ENCODE data around the gene ABCB11. TPM values are rescaled to one million over a fixed set of nuclear protein-coding genes. Genes with fewer than 3 reads are reported as not detected.
"Not testable (repeated sequence)": the region's sequence is repeated elsewhere in the genome, so short reads cannot be mapped to it uniquely, and the experiment has no call there.

Gene ABCB11
- 0.66 TPM in 1 of 2 replicates, not detected in the other for total RNA-seq (2014; rRNA removed; shearing (Covaris generic))

DNA sequence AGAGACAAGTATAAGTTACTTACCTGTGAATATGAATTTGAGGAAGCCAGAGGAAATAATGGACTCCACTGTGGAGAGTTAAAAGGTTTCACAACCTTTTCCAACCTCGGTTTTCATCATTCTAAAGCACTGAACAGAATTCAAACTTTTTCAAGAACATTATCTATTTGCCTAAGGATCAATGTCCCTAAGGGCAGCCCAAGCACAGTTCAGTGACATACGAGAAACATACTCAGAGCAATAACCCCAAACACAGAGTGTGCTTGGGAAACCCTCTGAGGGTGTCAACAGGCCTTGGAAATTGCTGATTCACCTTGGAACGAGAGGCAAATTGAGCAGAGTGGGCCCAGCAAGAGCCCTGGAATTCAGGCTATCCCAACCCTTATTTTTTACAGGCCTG, at the start of gene ABCB11:
Gene ABCB11, minus strand, starts transcription at position 123 of the 400 bp plus-strand sequence. CDS start 13,199 bp downstream, outside the sequence.
- Histone ChIP-seq H3K4me3 (ENCODE audit: insufficient read depth, low read depth, low read length) (no peak within 1 kb of the TSS), H3K36me3 (replicated peaks; ENCODE audit: control insufficient read depth, insufficient read depth, low read length) (no peaks in the 10 kb centered on the region), H3K27me3 (ENCODE audit: control insufficient read depth, insufficient read depth, low read length) (no peaks in the 10 kb centered on the region)
- no peak for DNase-seq

DNA sequence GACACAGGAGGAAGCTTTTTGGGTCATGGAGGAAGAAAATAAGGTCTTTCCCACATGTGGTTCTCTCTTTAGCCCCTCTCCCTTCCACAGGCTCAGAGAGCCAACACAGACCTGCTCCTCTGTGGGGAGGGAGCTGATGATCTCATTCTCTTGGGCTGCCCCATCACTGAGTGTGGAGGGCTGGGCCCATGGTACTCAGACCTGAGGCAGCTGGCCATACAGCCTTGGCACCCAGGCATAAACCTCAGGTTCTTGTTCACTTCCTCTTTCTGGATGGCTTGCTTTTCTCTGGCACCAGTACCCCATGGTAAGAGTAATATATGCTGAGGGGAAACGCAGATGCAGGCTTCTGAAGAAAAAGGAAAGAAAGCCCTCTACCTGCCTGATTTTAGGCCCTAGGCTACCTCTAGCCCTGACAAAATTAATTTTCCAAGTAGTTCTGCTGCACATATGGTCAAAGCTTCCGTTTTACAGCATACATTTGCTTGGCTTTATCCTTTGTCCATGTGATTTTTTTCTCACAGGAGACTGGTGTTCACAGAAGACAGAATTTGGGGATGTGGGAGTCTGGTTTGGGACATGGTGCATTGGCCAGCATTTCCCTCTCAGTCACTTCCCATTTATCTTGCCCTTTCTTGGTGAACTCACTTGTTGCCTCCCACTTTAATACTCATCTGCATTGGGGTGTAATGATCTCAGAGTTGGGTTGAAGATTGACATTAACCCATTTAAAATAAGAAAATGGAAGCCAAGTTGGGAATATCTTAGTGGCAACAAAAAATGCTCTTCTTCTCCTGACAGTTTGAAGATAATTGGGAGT, 49.3 kb upstream of the ABCB11 start:
- Histone ChIP-seq H3K4me3 (ENCODE audit: insufficient read depth, low read depth, low read length) (no peak overlapping the region), H3K36me3 (replicated peaks; ENCODE audit: control insufficient read depth, insufficient read depth, low read length) (no peaks in the 10 kb centered on the region), H3K27me3 (ENCODE audit: control insufficient read depth, insufficient read depth, low read length) (no peaks in the 10 kb centered on the region)
- DNase-seq: no peak

DNA sequence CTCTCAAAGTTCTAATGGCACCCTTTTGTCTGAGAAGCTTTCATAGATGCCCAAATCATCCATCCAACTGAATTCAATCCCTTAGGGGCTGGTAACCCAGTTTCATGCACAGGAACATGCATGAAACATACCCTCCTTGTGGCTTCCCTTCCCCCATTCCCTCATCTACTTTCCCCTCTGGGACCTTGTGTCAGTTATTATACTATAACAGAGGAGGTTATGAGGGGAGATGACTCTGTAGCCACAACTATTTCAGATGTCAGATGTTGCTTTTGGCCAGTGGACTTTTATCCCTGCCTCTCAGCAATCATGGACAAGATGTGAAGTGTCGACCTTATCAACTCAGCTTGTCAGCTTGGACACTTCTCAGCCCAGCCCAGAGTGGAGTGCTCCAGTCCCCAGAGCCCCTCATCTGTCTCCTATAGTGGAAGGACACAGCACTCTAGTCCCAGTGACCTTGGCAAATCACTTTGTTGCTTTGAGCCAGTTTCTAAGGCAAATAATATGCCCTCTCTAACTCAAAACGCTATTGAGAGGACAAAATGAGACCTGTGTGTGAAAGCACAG, 46.6 kb upstream of the ABCB11 start:
- no peaks in the 10 kb centered on the region for H3K27me3 ChIP-seq (ENCODE audit: control insufficient read depth, insufficient read depth, low read length)
- no peak for DNase-seq
- H3K4me3 ChIP-seq (ENCODE audit: insufficient read depth, low read depth, low read length): no peak overlapping the region
- no peaks in the 10 kb centered on the region for H3K36me3 ChIP-seq (replicated peaks; ENCODE audit: control insufficient read depth, insufficient read depth, low read length)

DNA sequence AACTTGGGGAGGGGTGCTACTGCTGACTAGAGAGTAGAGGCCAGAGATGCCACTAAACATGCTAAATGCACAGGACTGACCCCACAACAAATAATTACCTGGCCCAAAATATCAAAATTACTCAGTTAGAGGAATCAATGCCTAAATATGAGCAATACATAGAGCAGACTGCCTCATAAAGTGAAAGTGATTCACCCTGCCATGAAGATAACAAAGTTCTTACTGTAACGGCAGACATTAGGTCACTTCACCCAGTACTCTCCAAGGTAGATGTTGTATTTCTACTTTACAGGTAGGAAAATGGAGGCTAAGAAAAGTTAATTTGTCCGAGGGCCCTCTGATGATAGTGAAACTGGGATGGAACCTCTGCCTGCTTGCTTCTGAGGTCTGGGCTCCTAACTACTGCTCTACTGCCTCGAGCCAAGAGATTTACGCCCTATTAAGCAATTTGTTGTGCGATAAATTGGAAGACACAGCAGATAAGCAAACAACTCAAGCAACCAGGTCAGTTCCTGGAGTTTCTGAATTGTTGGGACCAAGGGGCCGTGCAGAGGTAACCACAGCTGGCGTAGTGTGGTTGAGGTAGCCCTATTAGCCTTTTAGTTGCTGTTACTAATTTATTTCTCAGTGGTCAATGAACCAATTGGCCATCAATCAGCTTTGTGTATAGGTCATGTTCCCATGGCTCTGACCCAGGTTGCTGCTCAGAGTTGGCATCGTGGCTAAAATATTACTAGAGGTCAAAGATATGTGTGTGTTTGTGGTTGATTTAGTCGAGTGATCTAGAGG, 43.0 kb upstream of the ABCB11 start:
- DNase-seq: no peak
- H3K27me3 ChIP-seq (ENCODE audit: control insufficient read depth, insufficient read depth, low read length): no peaks in the 10 kb centered on the region
- H3K36me3 ChIP-seq (replicated peaks; ENCODE audit: control insufficient read depth, insufficient read depth, low read length): no peaks in the 10 kb centered on the region
- no peak overlapping the region for H3K4me3 ChIP-seq (ENCODE audit: insufficient read depth, low read depth, low read length)

DNA sequence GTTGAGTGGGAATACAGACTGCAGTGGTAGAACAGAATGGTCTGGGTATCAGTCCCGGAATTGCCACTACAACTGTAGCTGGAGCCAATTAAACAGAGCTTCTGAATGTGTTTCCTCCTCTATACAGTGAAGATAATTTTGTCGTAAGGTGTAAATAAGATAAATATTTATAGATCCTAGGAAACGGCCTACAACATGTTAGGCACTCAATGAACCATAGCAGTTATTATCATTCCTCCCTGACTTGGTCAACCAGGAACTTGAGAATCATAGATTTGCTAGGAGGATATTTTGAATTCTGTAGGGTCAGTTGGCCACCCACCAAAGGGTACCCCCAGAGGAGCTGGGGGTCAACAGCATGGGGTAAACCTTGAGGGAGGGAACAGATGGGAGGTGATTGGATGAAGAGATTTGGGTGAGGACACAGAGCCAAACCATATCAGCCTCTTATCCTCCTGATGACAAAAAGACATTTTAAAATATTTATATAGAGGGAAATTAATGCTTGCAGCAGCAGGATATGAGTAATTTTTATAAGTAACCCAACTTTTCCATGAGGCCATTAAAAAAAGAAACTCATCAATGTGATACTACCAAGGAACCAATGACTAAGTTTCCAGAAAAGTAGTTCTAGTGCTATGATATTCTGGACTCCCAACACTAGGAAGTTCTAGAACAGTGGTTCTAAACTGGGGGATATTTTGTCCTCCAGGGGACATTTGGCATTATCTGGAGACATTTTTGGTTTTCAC, 42.3 kb upstream of the ABCB11 start:
- DNase-seq: no peak
- no peaks in the 10 kb centered on the region for H3K27me3 ChIP-seq (ENCODE audit: control insufficient read depth, insufficient read depth, low read length)
- no peak overlapping the region for H3K4me3 ChIP-seq (ENCODE audit: insufficient read depth, low read depth, low read length)
- no peaks in the 10 kb centered on the region for H3K36me3 ChIP-seq (replicated peaks; ENCODE audit: control insufficient read depth, insufficient read depth, low read length)

DNA sequence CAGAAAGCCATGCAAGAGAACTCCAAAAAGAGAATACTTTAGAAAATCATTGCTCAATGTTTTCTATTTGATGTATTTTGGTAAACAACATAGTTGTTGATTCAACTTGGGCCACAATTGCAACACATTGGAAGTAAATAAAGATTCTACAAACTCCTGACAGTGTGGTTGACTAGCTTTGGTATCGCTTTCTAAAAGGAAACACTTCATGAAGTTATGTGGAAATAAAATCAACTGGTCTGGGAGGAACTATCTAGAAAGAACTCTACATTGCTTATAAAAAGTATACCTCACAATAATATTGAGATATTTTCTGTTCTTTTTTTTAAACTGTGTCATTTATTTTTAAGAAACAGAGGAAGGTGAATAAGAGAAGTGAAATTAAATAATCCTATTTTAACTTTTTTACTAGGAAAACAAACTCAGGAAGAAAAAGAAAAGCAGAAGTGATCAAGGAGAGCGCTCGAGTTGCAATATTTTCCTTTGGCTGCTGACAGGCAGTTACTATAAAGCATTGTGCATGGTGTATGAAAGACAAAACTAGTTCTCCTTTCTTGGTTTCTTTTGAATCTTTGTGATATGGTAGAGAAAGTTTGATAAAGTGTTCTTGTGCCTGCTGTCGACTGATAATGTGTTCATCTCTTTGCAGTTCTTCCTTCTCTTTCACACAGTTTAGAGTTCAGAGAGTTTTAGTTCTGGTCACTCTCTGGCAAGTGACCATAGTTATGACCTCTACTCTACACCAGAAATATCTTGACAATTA, 41.2 kb upstream of the ABCB11 start:
- no peak for DNase-seq
- H3K4me3 ChIP-seq (ENCODE audit: insufficient read depth, low read depth, low read length): no peak overlapping the region
- H3K36me3 ChIP-seq (replicated peaks; ENCODE audit: control insufficient read depth, insufficient read depth, low read length): no peaks in the 10 kb centered on the region
- H3K27me3 ChIP-seq (ENCODE audit: control insufficient read depth, insufficient read depth, low read length): no peaks in the 10 kb centered on the region

DNA sequence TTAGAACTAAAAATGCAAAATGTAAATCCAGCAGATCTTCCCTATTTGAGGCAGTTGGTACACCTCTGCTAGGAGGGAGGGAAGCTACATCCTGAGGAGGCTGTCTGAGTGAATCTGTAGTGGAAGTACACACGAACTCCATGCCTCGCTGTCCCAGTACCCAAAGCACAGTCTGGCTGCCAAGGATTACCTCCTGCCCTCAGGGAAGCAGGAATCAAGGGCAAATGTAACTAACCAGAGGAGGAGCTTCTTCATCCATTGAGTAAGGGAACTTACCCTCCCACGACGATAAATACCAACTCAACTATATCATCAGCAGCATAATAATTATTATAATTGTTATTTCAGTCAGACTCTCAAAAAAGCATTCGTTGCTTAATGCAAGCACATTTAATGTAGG, 40.3 kb upstream of the ABCB11 start:
- no peaks in the 10 kb centered on the region for H3K36me3 ChIP-seq (replicated peaks; ENCODE audit: control insufficient read depth, insufficient read depth, low read length)
- no peak for DNase-seq
- no peaks in the 10 kb centered on the region for H3K27me3 ChIP-seq (ENCODE audit: control insufficient read depth, insufficient read depth, low read length)
- H3K4me3 ChIP-seq (ENCODE audit: insufficient read depth, low read depth, low read length): no peak overlapping the region

DNA sequence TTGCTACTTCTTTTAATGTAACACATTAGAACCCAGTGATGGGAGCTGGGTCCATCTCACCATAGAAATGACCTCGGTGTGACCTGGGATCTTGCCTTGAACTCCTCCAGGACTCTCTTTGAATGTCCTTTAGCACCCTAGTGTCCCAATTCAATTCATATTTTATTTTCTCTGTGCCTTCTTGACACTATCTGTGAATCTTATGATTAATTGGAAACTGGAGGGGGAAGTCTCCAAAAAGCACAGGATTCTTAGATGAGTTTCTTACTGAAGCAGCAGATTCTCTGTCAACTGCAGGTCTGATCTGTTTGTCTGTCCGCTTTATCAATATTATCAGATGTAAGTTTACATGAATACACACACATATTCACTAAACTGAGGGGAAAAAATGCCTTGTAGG, 38.7 kb upstream of the ABCB11 start:
- Histone ChIP-seq H3K36me3 (replicated peaks; ENCODE audit: control insufficient read depth, insufficient read depth, low read length) (no peaks in the 10 kb centered on the region), H3K4me3 (ENCODE audit: insufficient read depth, low read depth, low read length) (no peak overlapping the region), H3K27me3 (ENCODE audit: control insufficient read depth, insufficient read depth, low read length) (no peaks in the 10 kb centered on the region)
- no peak for DNase-seq

DNA sequence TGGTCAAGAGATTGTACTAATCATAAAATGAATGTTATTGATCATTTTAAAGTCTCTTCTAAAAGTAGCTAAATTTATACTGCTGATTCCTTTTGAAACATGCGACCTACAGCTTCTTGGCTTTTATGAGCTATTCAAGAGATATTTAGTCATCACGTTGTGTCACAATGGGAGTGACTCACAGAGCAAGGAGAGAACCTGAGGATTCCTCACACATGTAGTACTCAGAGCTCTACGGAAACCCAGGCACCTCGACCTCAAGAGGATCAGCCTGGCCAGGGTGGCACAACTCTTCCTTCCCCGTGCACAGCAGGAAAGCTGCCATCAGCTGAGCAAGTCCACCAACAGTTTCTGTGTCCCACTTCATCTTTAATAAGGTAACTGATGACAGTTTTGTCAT, 38.2 kb upstream of the ABCB11 start, which contains the start of gene DHRS9:
Gene DHRS9, plus strand, starts transcription at position 223 of the 400 bp plus-strand sequence. CDS start 12,019 bp downstream, outside the sequence.
- H3K36me3 ChIP-seq (replicated peaks; ENCODE audit: control insufficient read depth, insufficient read depth, low read length): no peaks in the 10 kb centered on the region

DNA sequence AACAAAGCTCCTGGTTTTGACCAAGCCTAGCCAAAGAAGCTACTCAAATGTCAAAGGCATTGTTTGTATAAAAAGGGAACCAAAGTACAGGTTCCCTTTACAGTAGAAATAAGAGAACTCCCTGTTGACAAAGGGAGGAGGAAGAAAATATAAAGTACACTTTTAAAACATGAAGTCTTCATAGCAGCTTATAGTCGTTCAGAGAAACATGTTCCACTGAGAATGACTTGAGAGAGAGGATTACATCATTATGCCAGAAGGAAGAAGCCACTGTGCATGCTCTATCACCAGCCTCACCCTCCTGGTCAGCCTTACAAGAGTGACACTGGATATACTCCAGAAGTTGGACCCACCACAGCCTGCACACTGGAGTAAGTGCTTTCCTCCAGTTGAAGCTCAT, 35.8 kb upstream of the ABCB11 start:
- Histone ChIP-seq H3K4me3 (ENCODE audit: insufficient read depth, low read depth, low read length) (no peak overlapping the region), H3K36me3 (replicated peaks; ENCODE audit: control insufficient read depth, insufficient read depth, low read length) (no peaks in the 10 kb centered on the region), H3K27me3 (ENCODE audit: control insufficient read depth, insufficient read depth, low read length) (no peaks in the 10 kb centered on the region)
- no peak for DNase-seq

More for the DNA sequence above, 38.2 kb upstream of the ABCB11 start, which contains the start of gene DHRS9:
- no peaks in the 10 kb centered on the region for H3K27me3 ChIP-seq (ENCODE audit: control insufficient read depth, insufficient read depth, low read length)
- no peak for DNase-seq
- H3K4me3 ChIP-seq (ENCODE audit: insufficient read depth, low read depth, low read length): no peak within 1 kb of the TSS

DNA sequence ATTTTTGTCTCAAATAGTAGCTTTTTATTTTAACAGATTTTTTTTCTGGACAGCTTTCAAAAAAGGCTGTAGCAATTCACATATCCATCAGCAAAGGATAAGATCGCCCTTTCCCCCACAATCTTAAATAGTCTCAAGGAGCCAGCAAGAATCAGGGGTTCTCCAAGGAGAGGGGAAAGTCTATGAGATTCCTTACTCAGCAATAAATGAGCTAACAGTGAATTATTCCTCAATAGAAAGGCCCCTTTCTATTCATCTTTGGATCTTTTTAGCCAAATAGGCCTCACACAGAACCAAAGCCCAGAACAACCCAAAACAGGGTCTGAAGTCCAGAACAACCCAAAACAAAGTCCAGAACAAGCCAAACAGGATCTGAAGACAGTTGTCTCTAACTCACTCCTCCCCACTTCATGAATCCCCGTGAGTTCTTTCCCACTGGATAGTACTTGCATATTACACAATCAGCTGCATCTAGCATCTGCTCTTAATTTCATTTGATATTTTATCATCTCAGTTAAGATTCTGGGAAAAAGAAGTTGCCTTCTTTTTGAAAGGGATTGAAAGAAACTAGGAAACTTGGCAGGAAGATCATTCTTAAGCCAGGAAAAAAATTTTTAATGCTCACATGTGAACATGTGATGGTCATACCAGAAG, 34.9 kb upstream of the ABCB11 start:
- Histone ChIP-seq H3K27me3 (ENCODE audit: control insufficient read depth, insufficient read depth, low read length) (no peaks in the 10 kb centered on the region), H3K4me3 (ENCODE audit: insufficient read depth, low read depth, low read length) (no peak overlapping the region), H3K36me3 (replicated peaks; ENCODE audit: control insufficient read depth, insufficient read depth, low read length) (no peaks in the 10 kb centered on the region)
- DNase-seq: no peak

DNA sequence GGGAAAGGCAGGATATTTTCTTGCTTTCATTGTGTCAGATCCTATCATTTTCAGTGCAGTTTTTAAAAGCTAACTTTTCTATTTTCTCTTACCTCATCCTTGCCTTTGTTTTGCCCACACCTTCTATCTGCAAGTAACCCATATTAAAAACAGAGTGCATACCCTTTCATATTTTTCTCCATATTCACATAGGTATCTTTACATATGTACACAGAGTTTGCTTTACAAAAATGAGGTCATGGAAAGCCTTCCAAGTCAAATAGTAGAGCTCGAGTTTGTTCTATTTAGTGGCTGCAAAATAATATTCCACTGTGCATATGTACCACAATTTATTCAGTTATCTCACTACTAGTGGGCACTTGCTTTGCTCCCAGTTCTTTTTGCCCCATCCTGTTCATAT, 34.3 kb upstream of the ABCB11 start:
- Histone ChIP-seq H3K4me3 (ENCODE audit: insufficient read depth, low read depth, low read length) (no peak overlapping the region), H3K27me3 (ENCODE audit: control insufficient read depth, insufficient read depth, low read length) (no peaks in the 10 kb centered on the region), H3K36me3 (replicated peaks; ENCODE audit: control insufficient read depth, insufficient read depth, low read length) (no peaks in the 10 kb centered on the region)
- no peak for DNase-seq

DNA sequence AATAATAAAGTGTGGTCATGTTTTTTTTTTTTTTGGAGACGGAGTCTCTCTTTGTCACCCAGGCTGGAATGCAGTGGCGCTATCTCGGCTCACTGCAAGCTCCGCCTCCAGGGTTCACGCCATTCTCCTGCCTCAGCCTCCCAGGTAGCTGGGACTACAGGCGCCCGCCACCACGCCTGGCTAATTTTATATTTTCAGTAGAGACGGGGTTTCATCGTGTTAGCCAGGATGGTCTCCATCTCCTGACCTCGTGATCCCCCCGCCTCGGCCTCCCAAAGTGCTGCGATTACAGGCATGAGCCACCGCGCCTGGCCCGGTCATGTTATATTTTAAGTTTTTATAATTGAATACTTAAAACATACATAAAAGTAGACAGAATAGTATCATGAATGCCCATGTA, 33.1 kb upstream of the ABCB11 start:
- not testable (repeated sequence) for DNase-seq; H3K27me3 ChIP-seq (ENCODE audit: control insufficient read depth, insufficient read depth, low read length); H3K36me3 ChIP-seq (replicated peaks; ENCODE audit: control insufficient read depth, insufficient read depth, low read length); H3K4me3 ChIP-seq (ENCODE audit: insufficient read depth, low read depth, low read length)

Measured in H7 (cell line).